Measurements from ENCODE around the gene LIMA1. TPM values are rescaled to one million over a fixed set of nuclear protein-coding genes. Genes with fewer than 3 reads are reported as not detected.

LIMA1 gene
- total and polyA plus RNA-seq, 9 of the 15 experiments (the other 6 are each of a cell fraction or from before 2014, with no cell fraction given): 20.2 to 37.8 (median 27.3) TPM

- Histone ChIP-seq H3K9me1 (ENCODE audit: control insufficient read depth, insufficient read depth, low read length) (no peaks in the 10 kb centered on the region), H3K36me3 (ENCODE audit: control insufficient read depth, insufficient read depth, low read length) (peaks cover 56% of the 10 kb centered on the region; the same call in 2 of the 3 replicates), H3K27me3 (ENCODE audit: control insufficient read depth in 2 of 2, insufficient read depth in 2 of 2, low read length in 2 of 2) (no peaks in the 10 kb centered on the region), H3K4me3 (no peak overlapping the region), H3K4me1 (replicated peaks in 1 of 2; ENCODE audit: control insufficient read depth in 2 of 2, insufficient read depth in 2 of 2, low read length in 2 of 2) (no peaks in the 10 kb centered on the region), H4K20me1 (replicated peaks; ENCODE audit: control insufficient read depth, insufficient read depth, low read length) (no peaks in the 10 kb centered on the region), H3K4me2 (ENCODE audit: insufficient read depth, low read length) (no peak overlapping the region), H3K9me3 (replicated peaks; ENCODE audit: control insufficient read depth, insufficient read depth, low read depth, low read length) (no peaks in the 10 kb centered on the region), H3K79me2 (ENCODE audit: control insufficient read depth, insufficient read depth, low read length) (no peaks in the 10 kb centered on the region), H3K27ac (ENCODE audit: extremely low read depth, low read depth, low read length) (no peak overlapping the region), H3K9ac (ENCODE audit: insufficient read depth in 1 of 2, low read depth in 2 of 2, low read length in 2 of 2) (no peak overlapping the region), H2AFZ (ENCODE audit: low read depth, low read length) (no peak overlapping the region)
- TF ChIP-seq ZNF174 (CRISPR knock-in tag; IDR thresholded peaks at IDR 0.05) (no peak), ESRRA (IDR thresholded peaks at IDR 0.05; ENCODE audit: borderline replicate concordance, low read depth) (no peak), CTCFL (IDR thresholded peaks at IDR 0.05; ENCODE audit: borderline replicate concordance, insufficient read depth, low read depth, low read length, poor library complexity, severe bottlenecking) (no peak), NCOA6 (IDR thresholded peaks at IDR 0.05) (no peak), STAT5B (CRISPR knock-in tag; IDR thresholded peaks at IDR 0.05) (no peak), HINFP (tag; conservative IDR thresholded peaks at IDR 0.05; ENCODE audit: low read depth) (no peak), ZNF512 (tag; IDR thresholded peaks at IDR 0.05) (no peak), XRCC5 (IDR thresholded peaks at IDR 0.05; ENCODE audit: low read depth, low read length) (no peak), ZBTB26 (CRISPR knock-in tag; IDR thresholded peaks at IDR 0.05) (no peak)
- no TSS peak for BruUV-seq (replicated peaks)
- ATAC-seq (no peak), DNase-seq (ENCODE audit: extremely low read depth in 1 of 4, low spot score in 3 of 4) (no peak), FAIRE-seq (no peak)
- 90% methylated on average over 5 of the region's 5 CpGs for WGBS (ENCODE audit: insufficient coverage, low coverage, missing lambda C conversion rate)
- POLR2A ChIA-PET: interaction anchor here (0.6 kb wide), 1 partner anchor 288 kb away, joined by 3 read pairs; no protein-coding TSS in a partner anchor
- CTCF ChIA-PET (ENCODE audit: low intra/inter-chr PET ratio): no interaction called here
- in situ Hi-C loops (cut with MboI) (no loop called here), intact Hi-C loops (cut with micrococcal nuclease) (no loop called here)
Observed at GRCh38 chr12:50198829-50199228, 84.5 kb downstream of the LIMA1 start.
